ENCODE measurements around the gene NOL4L. TPM values are rescaled to one million over a fixed set of nuclear protein-coding genes. Genes with fewer than 3 reads are reported as not detected.

The NOL4L gene
- polyA plus RNA-seq, 2 of the 4 experiments (the other 2 are of a cell fraction), result 9.5 to 11.8 TPM

DNA sequence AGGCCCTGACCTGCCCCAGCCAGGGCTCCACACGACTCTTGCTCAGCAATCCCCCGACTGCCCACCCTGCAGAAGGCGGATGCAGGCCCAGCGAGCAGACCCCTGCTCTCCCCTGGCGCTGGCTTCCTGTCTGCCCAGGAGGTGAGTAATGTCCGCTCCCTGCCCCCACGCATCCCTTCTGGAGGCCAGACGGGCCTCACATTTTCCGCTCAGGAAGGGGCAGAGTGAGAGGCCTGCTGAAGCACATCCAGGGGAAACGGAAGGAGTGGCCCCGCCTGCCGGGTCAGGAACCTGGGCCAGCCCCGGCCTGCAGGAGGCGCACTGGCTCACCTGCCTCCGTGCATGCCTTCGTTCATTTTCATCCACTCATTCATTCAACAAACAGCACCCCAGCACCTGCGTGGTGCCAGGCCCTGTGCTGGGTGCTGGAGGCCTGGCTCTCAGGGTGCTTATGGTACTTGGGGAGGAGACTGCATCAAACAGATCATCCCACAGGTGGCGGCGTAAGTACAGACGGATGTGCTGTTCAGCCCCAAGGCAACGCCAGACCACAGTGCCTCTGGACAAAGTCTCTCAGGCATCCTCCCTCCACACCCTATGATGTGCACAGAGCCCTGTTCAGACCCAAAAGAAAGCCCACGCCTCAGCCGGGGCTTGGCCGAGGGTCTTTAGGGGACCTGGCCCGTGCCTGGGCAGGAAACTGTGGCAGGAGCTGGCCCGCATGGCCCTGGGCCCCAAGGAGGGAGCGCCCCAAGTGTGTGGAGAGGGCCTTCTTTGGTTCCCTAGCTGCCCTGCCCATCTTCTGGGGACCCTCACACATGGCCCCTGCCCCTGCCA lies 114.9 kb downstream of the NOL4L start:
- H3K4me1 ChIP-seq, result peaks cover 64% of the 10 kb centered on the region
- FAIRE-seq (no peak), ATAC-seq (peak; percentile 40 to 60; a peak in 3 of 6 replicates), DNase-seq (ENCODE audit: low read depth in 1 of 2, low spot score in 1 of 2) (peak; percentile 49 to 66)
- CTCF ChIA-PET, result interaction anchor here (0.9 to 1.9 kb wide), 5 partner anchors 10 to 110 kb away, joined by 3 to 9 read pairs (median 5); no protein-coding TSS in a partner anchor
- TF ChIP-seq, protein P1, sequence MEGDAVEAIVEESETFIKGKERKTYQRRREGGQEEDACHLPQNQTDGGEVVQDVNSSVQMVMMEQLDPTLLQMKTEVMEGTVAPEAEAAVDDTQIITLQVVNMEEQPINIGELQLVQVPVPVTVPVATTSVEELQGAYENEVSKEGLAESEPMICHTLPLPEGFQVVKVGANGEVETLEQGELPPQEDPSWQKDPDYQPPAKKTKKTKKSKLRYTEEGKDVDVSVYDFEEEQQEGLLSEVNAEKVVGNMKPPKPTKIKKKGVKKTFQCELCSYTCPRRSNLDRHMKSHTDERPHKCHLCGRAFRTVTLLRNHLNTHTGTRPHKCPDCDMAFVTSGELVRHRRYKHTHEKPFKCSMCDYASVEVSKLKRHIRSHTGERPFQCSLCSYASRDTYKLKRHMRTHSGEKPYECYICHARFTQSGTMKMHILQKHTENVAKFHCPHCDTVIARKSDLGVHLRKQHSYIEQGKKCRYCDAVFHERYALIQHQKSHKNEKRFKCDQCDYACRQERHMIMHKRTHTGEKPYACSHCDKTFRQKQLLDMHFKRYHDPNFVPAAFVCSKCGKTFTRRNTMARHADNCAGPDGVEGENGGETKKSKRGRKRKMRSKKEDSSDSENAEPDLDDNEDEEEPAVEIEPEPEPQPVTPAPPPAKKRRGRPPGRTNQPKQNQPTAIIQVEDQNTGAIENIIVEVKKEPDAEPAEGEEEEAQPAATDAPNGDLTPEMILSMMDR (IDR thresholded peaks at IDR 0.05), result peak; percentile 44
- TF ChIP-seq SMC3 (IDR thresholded peaks at IDR 0.05) (peak; percentile 31; the same call in 1 of the 3 replicates), GATA3 (IDR thresholded peaks at IDR 0.05; ENCODE audit: borderline replicate concordance) (no peak), RAD21 (conservative IDR thresholded peaks at IDR 0.05 in 1 of 2, IDR thresholded peaks at IDR 0.05 in 1 of 2) (peak; percentile 45 to 58; a peak in 4 of 5 replicates)
- no peak overlapping the region for H3K4me2 ChIP-seq
- 82% methylated on average over 19 of the region's 27 CpGs for WGBS (ENCODE audit: missing lambda C conversion rate)
- no peak overlapping the region for H3K4me3 ChIP-seq
- no peaks in the 10 kb centered on the region for H3K9me3 ChIP-seq
- H3K27ac ChIP-seq, result peak overlapping the region in 1 of 2 experiments; percentile 44; a peak in 3 of 6 replicates
- POLR2A ChIA-PET, result no interaction called here

- WGBS (ENCODE audit: missing lambda C conversion rate), result 90% methylated on average over 7 of the region's 7 CpGs
- Histone ChIP-seq H3K4me1 (peaks cover 64% of the 10 kb centered on the region), H3K4me2 (no peak overlapping the region), H3K4me3 (no peak overlapping the region), H3K27ac (no peak overlapping the region), H3K9me3 (no peaks in the 10 kb centered on the region)
- FAIRE-seq (no peak), ATAC-seq (no peak), DNase-seq (ENCODE audit: low read depth in 1 of 2, low spot score in 1 of 2) (no peak)
- ChIA-PET CTCF (interaction anchor here (0.6 to 1.4 kb wide), 3 partner anchors 16 to 466 kb away, joined by 3 to 5 read pairs (median 4); no protein-coding TSS in a partner anchor), POLR2A (no interaction called here)
- no peak for TF ChIP-seq CHD2 (IDR thresholded peaks at IDR 0.05; ENCODE audit: low read length, partially characterized antibody)
- TF ChIP-seq CEBPB (IDR thresholded peaks at IDR 0.05), result no peak
Measured at GRCh38 chr20:32468860-32469259, 116.3 kb downstream of the NOL4L start.

DNA sequence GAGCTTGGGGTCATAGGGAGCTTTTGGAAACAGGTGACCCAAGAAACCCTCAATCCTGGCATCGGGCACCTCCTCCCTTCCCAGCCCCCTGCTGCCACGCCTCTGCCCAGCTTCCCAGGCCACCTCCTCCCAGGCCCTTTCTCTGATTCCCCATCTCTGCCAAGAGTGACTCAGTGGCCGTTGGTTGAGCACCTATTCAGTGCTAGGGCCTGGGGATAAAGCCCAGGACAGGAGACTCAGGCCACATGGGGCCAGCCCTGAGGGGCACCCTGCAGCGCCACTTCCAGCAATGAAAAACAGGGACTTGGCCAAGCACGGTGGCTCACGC lies 116.9 kb downstream of the NOL4L start:
- FAIRE-seq (no peak), ATAC-seq (no peak)
- TF ChIP-seq GATA3 (IDR thresholded peaks at IDR 0.05; ENCODE audit: borderline replicate concordance) (no peak), CBX8 (IDR thresholded peaks at IDR 0.05) (no peak), BHLHE40 (IDR thresholded peaks at IDR 0.05; ENCODE audit: low read depth, low read length) (no peak), POLR2AphosphoS2 (conservative IDR thresholded peaks at IDR 0.05; ENCODE audit: low read length) (no peak), FOSB (CRISPR knock-in tag; IDR thresholded peaks at IDR 0.05) (no peak), SREBF2 (IDR thresholded peaks at IDR 0.05) (no peak), ZFP36 (IDR thresholded peaks at IDR 0.05; ENCODE audit: borderline replicate concordance, partially characterized antibody) (no peak)
- TF ChIP-seq, protein P2, sequence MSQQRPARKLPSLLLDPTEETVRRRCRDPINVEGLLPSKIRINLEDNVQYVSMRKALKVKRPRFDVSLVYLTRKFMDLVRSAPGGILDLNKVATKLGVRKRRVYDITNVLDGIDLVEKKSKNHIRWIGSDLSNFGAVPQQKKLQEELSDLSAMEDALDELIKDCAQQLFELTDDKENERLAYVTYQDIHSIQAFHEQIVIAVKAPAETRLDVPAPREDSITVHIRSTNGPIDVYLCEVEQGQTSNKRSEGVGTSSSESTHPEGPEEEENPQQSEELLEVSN (IDR thresholded peaks at IDR 0.05; ENCODE audit: borderline replicate concordance, low read depth), result no peak

GRCh38 chr20:32467506-32468312 lies 117.4 kb downstream of the NOL4L start:
- Histone ChIP-seq H3K4me1 (peaks cover 62% of the 10 kb centered on the region), H3K4me3 (no peak overlapping the region), H3K4me2 (no peak overlapping the region), H3K9me3 (no peaks in the 10 kb centered on the region), H3K27ac (peak overlapping the region in 1 of 2 experiments; percentile 46; a peak in 3 of 6 replicates)
- no peak for ATAC-seq
- CTCF ChIA-PET, result interaction anchor here (0.6 to 3.1 kb wide), 9 partner anchors 9 to 425 kb away, joined by 3 to 33 read pairs (median 3); no protein-coding TSS in a partner anchor
- no peak for DNase-seq (ENCODE audit: low read depth in 1 of 2, low spot score in 1 of 2)
- POLR2A ChIA-PET, result no interaction called here
- FAIRE-seq, result no peak
- no peak for TF ChIP-seq KDM1A (IDR thresholded peaks at IDR 0.05; ENCODE audit: low read depth)
- no peak for TF ChIP-seq RAD21 (conservative IDR thresholded peaks at IDR 0.05 in 1 of 2, IDR thresholded peaks at IDR 0.05 in 1 of 2)
- WGBS (ENCODE audit: missing lambda C conversion rate), result 91% methylated on average over 6 of the region's 12 CpGs

More for the DNA sequence above, 116.9 kb downstream of the NOL4L start:
- H3K4me2 ChIP-seq, result no peak overlapping the region
- POLR2A ChIA-PET, result no interaction called here
- H3K4me3 ChIP-seq, result no peak overlapping the region
- peak overlapping the region in 1 of 2 experiments; percentile 46; a peak in 3 of 6 replicates for H3K27ac ChIP-seq
- no peak for DNase-seq (ENCODE audit: low read depth in 1 of 2, low spot score in 1 of 2)
- H3K9me3 ChIP-seq, result no peaks in the 10 kb centered on the region
- H3K4me1 ChIP-seq, result peaks cover 64% of the 10 kb centered on the region
- 84% methylated on average over 6 of the region's 6 CpGs for WGBS (ENCODE audit: missing lambda C conversion rate)
- CTCF ChIA-PET, result interaction anchor here (0.6 to 3.1 kb wide), 8 partner anchors 8 to 425 kb away, joined by 3 to 33 read pairs (median 3); no protein-coding TSS in a partner anchor
